Osteocyte (in vitro differentiated cells): Measurements from ENCODE around the gene PAX7. TPM values are rescaled to one million over a fixed set of nuclear protein-coding genes. Genes with fewer than 3 reads are reported as not detected.

ENCODE experiments used
- DNase-seq: peaks from one replicate; pipeline ENCODE4 v3.0.0; 2021; ENCODE audit warnings: mixed read lengths; ENCODE audit not compliant: unreplicated experiment; ENCODE audit errors: extremely low spot score
- H3K27ac Mint-ChIP-seq: one replicate; pipeline ENCODE4 v1.8.0; 2021; ENCODE audit warnings: mild to moderate bottlenecking, mixed read lengths; ENCODE audit not compliant: unreplicated experiment
- H3K27me3 Mint-ChIP-seq: one replicate; pipeline ENCODE4 v1.8.0; 2021; ENCODE audit warnings: mixed read lengths; ENCODE audit not compliant: unreplicated experiment
- H3K36me3 Mint-ChIP-seq: one replicate; pipeline ENCODE4 v1.8.0; 2021; ENCODE audit warnings: mixed read lengths; ENCODE audit not compliant: unreplicated experiment
- H3K4me1 Mint-ChIP-seq: one replicate; pipeline ENCODE4 v1.8.0; 2021; ENCODE audit warnings: mixed read lengths; ENCODE audit not compliant: unreplicated experiment
- H3K4me3 Mint-ChIP-seq: one replicate; pipeline ENCODE4 v1.8.0; 2021; ENCODE audit warnings: mild to moderate bottlenecking, moderate library complexity, mixed read lengths; ENCODE audit not compliant: unreplicated experiment
- H3K9me3 Mint-ChIP-seq: one replicate; pipeline ENCODE4 v1.8.0; 2021; ENCODE audit warnings: mixed read lengths; ENCODE audit not compliant: unreplicated experiment
- CTCF ChIP-seq: fragments of 200-600 bp; sonication (generic); IDR thresholded peaks from 2 replicates; pipeline ENCODE4 v1.5.0; 2021; ENCODE audit warnings: antibody characterized with exemption, mild to moderate bottlenecking, moderate library complexity
- total RNA-seq: library from RNA; stranded (reverse); gene quantifications from 2 replicates; pipeline ENCODE4 v1.2.1, GENCODE V29; 2021

Gene PAX7
- total RNA-seq, 1 donor from 2014 or later, result not detected

- H3K36me3 Mint-ChIP-seq, result no peaks in the 10 kb centered on the region
- peaks cover 4% of the 10 kb centered on the region for H3K4me1 Mint-ChIP-seq
- H3K9me3 Mint-ChIP-seq, result no peaks in the 10 kb centered on the region
- no peak for DNase-seq
- H3K27ac Mint-ChIP-seq, result no peak overlapping the region
- no peak overlapping the region for H3K4me3 Mint-ChIP-seq
- peaks cover 90% of the 10 kb centered on the region for H3K27me3 Mint-ChIP-seq
- TF ChIP-seq CTCF, result no peak
Observed at GRCh38 chr1:18638835-18639364, 8.3 kb downstream of the PAX7 start.

GRCh38 chr1:18639368-18640055 lies 8.9 kb downstream of the PAX7 start:
- Mint-ChIP-seq H3K9me3 (no peaks in the 10 kb centered on the region), H3K27ac (no peak overlapping the region), H3K4me3 (no peak overlapping the region), H3K4me1 (peaks cover 6% of the 10 kb centered on the region), H3K27me3 (peaks cover 90% of the 10 kb centered on the region), H3K36me3 (no peaks in the 10 kb centered on the region)
- DNase-seq, result no peak
- no peak for TF ChIP-seq CTCF

GRCh38 chr1:18640228-18641004 lies 9.8 kb downstream of the PAX7 start:
- peaks cover 11% of the 10 kb centered on the region for H3K4me1 Mint-ChIP-seq
- no peak for DNase-seq
- no peaks in the 10 kb centered on the region for H3K9me3 Mint-ChIP-seq
- H3K36me3 Mint-ChIP-seq, result no peaks in the 10 kb centered on the region
- H3K4me3 Mint-ChIP-seq, result no peak overlapping the region
- H3K27ac Mint-ChIP-seq, result no peak overlapping the region
- no peak for TF ChIP-seq CTCF
- H3K27me3 Mint-ChIP-seq, result peaks cover 91% of the 10 kb centered on the region

GRCh38 chr1:18641005-18641941 lies 10.6 kb downstream of the PAX7 start:
- TF ChIP-seq CTCF, result no peak
- Mint-ChIP-seq H3K4me3 (no peak overlapping the region), H3K9me3 (no peaks in the 10 kb centered on the region), H3K27ac (no peak overlapping the region), H3K36me3 (no peaks in the 10 kb centered on the region), H3K27me3 (peaks cover 91% of the 10 kb centered on the region), H3K4me1 (peaks cover 11% of the 10 kb centered on the region)
- no peak for DNase-seq
